Activated CD8-positive, alpha-beta memory T cell treated with anti-CD3 and anti-CD28 coated beads, Interleukin-2, amount 10 ng/mL, durations not matched to agents 7 days and 5 days (primary cell): Measurements from ENCODE around the gene OLFM2. TPM values are rescaled to one million over a fixed set of nuclear protein-coding genes. Genes with fewer than 3 reads are reported as not detected.

Experiments
- ATAC-seq: fragments of 150-1000 bp; cut with Tn5 transposase; one replicate; pipeline ENCODE4 v1.10.0; 2021; ENCODE audit warnings: moderate library complexity
- CTCF ChIA-PET: fragments of 350-600 bp; sonication (Branson Sonifier 250); formaldehyde crosslinking; loops from one replicate; lab custom pipeline; 2021; ENCODE audit warnings: antibody characterized with exemption; lab: Charles Lee
- DNase-seq: peaks from one replicate; pipeline ENCODE4 v3.0.0-alpha.2; 2020
- H3K27ac Mint-ChIP-seq: one replicate; pipeline ENCODE4 v1.8.0; 2021; ENCODE audit warnings: mild to moderate bottlenecking, mixed read lengths
- H3K27me3 Mint-ChIP-seq: one replicate; pipeline ENCODE4 v1.8.0; 2021; ENCODE audit warnings: mixed read lengths
- H3K36me3 Mint-ChIP-seq: one replicate; pipeline ENCODE4 v1.8.0; 2021; ENCODE audit warnings: mild to moderate bottlenecking, mixed read lengths
- H3K4me1 Mint-ChIP-seq: one replicate; pipeline ENCODE4 v1.8.0; 2021; ENCODE audit warnings: mixed read lengths
- H3K4me3 Mint-ChIP-seq: one replicate; pipeline ENCODE4 v1.8.0; 2021; ENCODE audit warnings: mild to moderate bottlenecking, moderate library complexity, mixed read lengths
- H3K9me3 Mint-ChIP-seq: one replicate; pipeline ENCODE4 v1.8.0; 2022; ENCODE audit warnings: low read depth, mixed read lengths
- total RNA-seq, 2 experiments: library from RNA; stranded (reverse); gene quantifications; one replicate each; pipeline ENCODE4 v1.2.3, GENCODE V29; 2021

Gene OLFM2
- total RNA-seq, 2 experiments from 2014 or later: 3.4 to 5.1 TPM

- H3K27ac Mint-ChIP-seq: peak overlapping the region; percentile 38
- no peaks in the 10 kb centered on the region for H3K4me1 Mint-ChIP-seq
- CTCF ChIA-PET: interaction anchor here (1.3 kb wide), 1 partner anchor 16 kb away, joined by 3 read pairs; no protein-coding TSS in a partner anchor
Observed at GRCh38 chr19:9878511-9879196, 57.7 kb downstream of the OLFM2 start.

GRCh38 chr19:9877780-9878510, 58.4 kb downstream of the OLFM2 start:
- CTCF ChIA-PET: interaction anchor here (1.3 kb wide), 1 partner anchor 16 kb away, joined by 3 read pairs; no protein-coding TSS in a partner anchor
- Mint-ChIP-seq H3K9me3 (no peaks in the 10 kb centered on the region), H3K4me1 (no peaks in the 10 kb centered on the region), H3K27me3 (peaks cover 3% of the 10 kb centered on the region), H3K36me3 (no peaks in the 10 kb centered on the region), H3K4me3 (no peak overlapping the region), H3K27ac (peak overlapping the region; percentile 38)
- ATAC-seq (no peak), DNase-seq (no peak)

More at GRCh38 chr19:9878511-9879196, 57.7 kb downstream of the OLFM2 start:
- Mint-ChIP-seq H3K9me3 (no peaks in the 10 kb centered on the region), H3K4me3 (no peak overlapping the region), H3K27me3 (peaks cover 3% of the 10 kb centered on the region), H3K36me3 (no peaks in the 10 kb centered on the region)
- ATAC-seq: no peak
- no peak for DNase-seq

GRCh38 chr19:9875796-9876195, 60.5 kb downstream of the OLFM2 start:
- no peak for DNase-seq
- Mint-ChIP-seq H3K4me3 (no peak overlapping the region), H3K27me3 (peaks cover 3% of the 10 kb centered on the region), H3K4me1 (no peaks in the 10 kb centered on the region), H3K9me3 (no peaks in the 10 kb centered on the region), H3K27ac (no peak overlapping the region), H3K36me3 (no peaks in the 10 kb centered on the region)
- CTCF ChIA-PET: interaction anchor here (1.3 to 1.6 kb wide), 2 partner anchors 9 to 18 kb away, joined by 3 to 7 read pairs; no protein-coding TSS in a partner anchor
- ATAC-seq: no peak

- H3K4me3 Mint-ChIP-seq: no peak overlapping the region
- no peaks in the 10 kb centered on the region for H3K9me3 Mint-ChIP-seq
- H3K27ac Mint-ChIP-seq: no peak overlapping the region
- CTCF ChIA-PET: interaction anchor here (1.0 to 1.6 kb wide), 3 partner anchors 8 to 50 kb away, joined by 3 to 7 read pairs (median 3); no protein-coding TSS in a partner anchor
- no peak for DNase-seq
- H3K27me3 Mint-ChIP-seq: peaks cover 3% of the 10 kb centered on the region
- H3K4me1 Mint-ChIP-seq: no peaks in the 10 kb centered on the region
- ATAC-seq: no peak
- no peaks in the 10 kb centered on the region for H3K36me3 Mint-ChIP-seq
Observed at GRCh38 chr19:9875031-9875627, 61.2 kb downstream of the OLFM2 start.

- no peaks in the 10 kb centered on the region for H3K9me3 Mint-ChIP-seq
- H3K27ac Mint-ChIP-seq: no peak overlapping the region
- peaks cover 3% of the 10 kb centered on the region for H3K27me3 Mint-ChIP-seq
- DNase-seq (no peak), ATAC-seq (no peak)
- H3K4me3 Mint-ChIP-seq: no peak overlapping the region
- H3K36me3 Mint-ChIP-seq: no peaks in the 10 kb centered on the region
- CTCF ChIA-PET: interaction anchor here (1.2 kb wide), 1 partner anchor 38 kb away, joined by 3 read pairs; the partner anchor contains the start of gene PIN1
- H3K4me1 Mint-ChIP-seq: no peaks in the 10 kb centered on the region
Observed at GRCh38 chr19:9872618-9873242, 63.6 kb downstream of the OLFM2 start.

- Mint-ChIP-seq H3K27ac (no peak overlapping the region), H3K4me1 (peaks cover 2% of the 10 kb centered on the region), H3K27me3 (peaks cover 3% of the 10 kb centered on the region), H3K36me3 (no peaks in the 10 kb centered on the region), H3K4me3 (no peak overlapping the region), H3K9me3 (no peaks in the 10 kb centered on the region)
- CTCF ChIA-PET: interaction anchor here (1.2 to 1.3 kb wide), 2 partner anchors 11 to 37 kb away, joined by 3 to 5 read pairs; partner anchors contain the start of gene PIN1
- ATAC-seq (no peak), DNase-seq (no peak)
Observed at GRCh38 chr19:9871626-9872338, 64.5 kb downstream of the OLFM2 start.

- Mint-ChIP-seq H3K9me3 (no peaks in the 10 kb centered on the region), H3K27me3 (no peaks in the 10 kb centered on the region), H3K27ac (no peak overlapping the region), H3K4me1 (peaks cover 19% of the 10 kb centered on the region), H3K4me3 (no peak overlapping the region), H3K36me3 (no peaks in the 10 kb centered on the region)
- CTCF ChIA-PET: interaction anchor here (1.9 to 2.4 kb wide), 2 partner anchors 12 to 159 kb away, joined by 4 to 12 read pairs; no protein-coding TSS in a partner anchor
- ATAC-seq (no peak), DNase-seq (no peak)
Observed at GRCh38 chr19:9868983-9869617, 67.2 kb downstream of the OLFM2 start.

GRCh38 chr19:9865732-9866501, 70.4 kb downstream of the OLFM2 start:
- peak overlapping the region; percentile 86 for H3K27ac Mint-ChIP-seq
- CTCF ChIA-PET: interaction anchor here (0.7 to 1.1 kb wide), 3 partner anchors 47 to 135 kb away, joined by 3 to 5 read pairs (median 3); no protein-coding TSS in a partner anchor

GRCh38 chr19:9863759-9864158, 72.6 kb downstream of the OLFM2 start:
- CTCF ChIA-PET: interaction anchor here (0.7 to 2.9 kb wide), 4 partner anchors 17 to 238 kb away, joined by 3 to 13 read pairs (median 3); partner anchors contain the start of gene PIN1

More at GRCh38 chr19:9865732-9866501, 70.4 kb downstream of the OLFM2 start:
- no peaks in the 10 kb centered on the region for H3K27me3 Mint-ChIP-seq
- no peaks in the 10 kb centered on the region for H3K9me3 Mint-ChIP-seq
- ATAC-seq: peak; percentile 81
- DNase-seq: peak; percentile 83
- peaks cover 49% of the 10 kb centered on the region for H3K4me1 Mint-ChIP-seq
- H3K36me3 Mint-ChIP-seq: peaks cover 1% of the 10 kb centered on the region
- peak overlapping the region; percentile 42 for H3K4me3 Mint-ChIP-seq

GRCh38 chr19:9862938-9863337, 73.4 kb downstream of the OLFM2 start:
- peak; percentile 62 for ATAC-seq
- Mint-ChIP-seq H3K4me1 (peaks cover 78% of the 10 kb centered on the region), H3K9me3 (no peaks in the 10 kb centered on the region), H3K36me3 (peaks cover 2% of the 10 kb centered on the region), H3K27ac (peak overlapping the region; percentile 96), H3K27me3 (no peaks in the 10 kb centered on the region), H3K4me3 (peak overlapping the region; percentile 82)
- CTCF ChIA-PET: interaction anchor here (0.7 to 2.9 kb wide), 4 partner anchors 15 to 47 kb away, joined by 3 to 13 read pairs (median 5); partner anchors contain the start of gene PIN1
- DNase-seq: peak; percentile 68

More at GRCh38 chr19:9863759-9864158, 72.6 kb downstream of the OLFM2 start:
- ATAC-seq (no peak), DNase-seq (no peak)
- Mint-ChIP-seq H3K27me3 (no peaks in the 10 kb centered on the region), H3K4me1 (peaks cover 70% of the 10 kb centered on the region), H3K27ac (peak overlapping the region; percentile 96), H3K36me3 (peaks cover 1% of the 10 kb centered on the region), H3K9me3 (no peaks in the 10 kb centered on the region), H3K4me3 (peak overlapping the region; percentile 82)

- ATAC-seq (no peak), DNase-seq (no peak)
- H3K36me3 Mint-ChIP-seq: peaks cover 8% of the 10 kb centered on the region
- no peak overlapping the region for H3K4me3 Mint-ChIP-seq
- no peak overlapping the region for H3K27ac Mint-ChIP-seq
- peaks cover 85% of the 10 kb centered on the region for H3K4me1 Mint-ChIP-seq
- CTCF ChIA-PET: interaction anchor here (1.5 to 2.9 kb wide), 2 partner anchors 15 to 48 kb away, joined by 7 to 13 read pairs; no protein-coding TSS in a partner anchor
- no peaks in the 10 kb centered on the region for H3K27me3 Mint-ChIP-seq
- H3K9me3 Mint-ChIP-seq: no peaks in the 10 kb centered on the region
Observed at GRCh38 chr19:9861503-9861902, 74.8 kb downstream of the OLFM2 start.
